SK-N-SH (cell line): Measurements from ENCODE around the gene SLC51A.
"Not testable (repeated sequence)": the region's sequence is repeated elsewhere in the genome, so short reads cannot be mapped to it uniquely, and the experiment has no call there.

Experiments
- CTCF ChIP-seq: fragments of 200-600 bp; sonication (generic); IDR thresholded peaks from 2 replicates; pipeline ENCODE4 v1.6.1; 2017; ENCODE audit warnings: antibody characterized with exemption, mild to moderate bottlenecking, moderate library complexity
- MAX ChIP-seq: IDR thresholded peaks from 2 replicates; pipeline ENCODE4 v1.4.0; 2012; ENCODE audit warnings: low read depth
- MEF2A ChIP-seq: IDR thresholded peaks from 2 replicates; pipeline ENCODE4 v1.4.0; 2012; ENCODE audit warnings: low read depth, borderline replicate concordance

GRCh38 chr3:196209944-196210672 is 6.2 kb upstream of the SLC51A start:
- not testable (repeated sequence) for TF ChIP-seq CTCF, MEF2A, MAX
